ENCODE measurements around the gene CD34. TPM values are rescaled to one million over a fixed set of nuclear protein-coding genes. Genes with fewer than 3 reads are reported as not detected.

CD34 gene
- total RNA-seq: 10 to 100 TPM; 11.1 to 31.1 (median 17.1) TPM

- peaks cover 28% of the 10 kb centered on the region for H3K4me1 ChIP-seq
- peak within 1 kb of the TSS; percentile 78 for H3K27ac ChIP-seq
- peaks cover 13% of the 10 kb centered on the region for H3K27me3 ChIP-seq
- no peaks in the 10 kb centered on the region for H3K9me3 ChIP-seq
- no peaks in the 10 kb centered on the region for H3K36me3 ChIP-seq
- 4% methylated on average over 36 of the region's 56 CpGs for WGBS
- peak within 1 kb of the TSS; percentile 53 for H3K4me3 ChIP-seq
- TF ChIP-seq POLR2AphosphoS5 (IDR thresholded peaks at IDR 0.05) (no peak), EP300 (IDR thresholded peaks at IDR 0.05) (no peak), POLR2A (IDR thresholded peaks at IDR 0.05) (peak in 1 of 2 donors; percentile 42), CTCF (IDR thresholded peaks at IDR 0.05) (no peak)
- DNase-seq (ENCODE audit: low spot score in 2 of 2): peak in 1 of 2 donors; percentile 85
Measured at GRCh38 chr1:207910591-207911354, at the start of gene CD34. Gene CD34, minus strand, starts transcription at chr1:207911125. Its CDS starts 45 bp downstream, at chr1:207911080.

GRCh38 chr1:207960346-207960745 is 49.4 kb upstream of the CD34 start:
- no peaks in the 10 kb centered on the region for H3K27me3 ChIP-seq
- H3K9me3 ChIP-seq: no peaks in the 10 kb centered on the region
- H3K4me1 ChIP-seq: peaks cover 44% of the 10 kb centered on the region
- H3K27ac ChIP-seq: peak overlapping the region; percentile 84
- TF ChIP-seq EP300 (IDR thresholded peaks at IDR 0.05): no peak
- no peak for TF ChIP-seq POLR2AphosphoS5 (IDR thresholded peaks at IDR 0.05)
- no peak for TF ChIP-seq CTCF (IDR thresholded peaks at IDR 0.05)
- no peak for TF ChIP-seq POLR2A (IDR thresholded peaks at IDR 0.05)
- 96% methylated on average over 4 of the region's 4 CpGs for WGBS
- no peaks in the 10 kb centered on the region for H3K36me3 ChIP-seq
- DNase-seq (ENCODE audit: low spot score in 2 of 2): no peak
- no peak overlapping the region for H3K4me3 ChIP-seq

GRCh38 chr1:207959910-207960309 is 49.0 kb upstream of the CD34 start:
- 73% methylated on average over 5 of the region's 5 CpGs for WGBS
- peaks cover 41% of the 10 kb centered on the region for H3K4me1 ChIP-seq

GRCh38 chr1:207959141-207959825 is 48.4 kb upstream of the CD34 start:
- H3K4me1 ChIP-seq: peaks cover 36% of the 10 kb centered on the region
- TF ChIP-seq EP300 (IDR thresholded peaks at IDR 0.05) (no peak), CTCF (IDR thresholded peaks at IDR 0.05) (no peak), POLR2A (IDR thresholded peaks at IDR 0.05) (no peak), POLR2AphosphoS5 (IDR thresholded peaks at IDR 0.05) (no peak)
- WGBS: 26% methylated on average over 11 of the region's 76 CpGs
- H3K27ac ChIP-seq: peak overlapping the region; percentile 84
- no peaks in the 10 kb centered on the region for H3K9me3 ChIP-seq
- peak; percentile 90 to 91 for DNase-seq (ENCODE audit: low spot score in 2 of 2)
- no peaks in the 10 kb centered on the region for H3K27me3 ChIP-seq
- no peaks in the 10 kb centered on the region for H3K36me3 ChIP-seq
- H3K4me3 ChIP-seq: peak overlapping the region; percentile 57

More at GRCh38 chr1:207959910-207960309, 49.0 kb upstream of the CD34 start:
- Histone ChIP-seq H3K4me3 (peak overlapping the region; percentile 57), H3K27me3 (no peaks in the 10 kb centered on the region), H3K27ac (peak overlapping the region; percentile 84), H3K9me3 (no peaks in the 10 kb centered on the region), H3K36me3 (no peaks in the 10 kb centered on the region)
- no peak for TF ChIP-seq EP300 (IDR thresholded peaks at IDR 0.05)
- DNase-seq (ENCODE audit: low spot score in 2 of 2): no peak

- DNase-seq (ENCODE audit: low spot score in 2 of 2): no peak
- Histone ChIP-seq H3K36me3 (no peaks in the 10 kb centered on the region), H3K27ac (peak overlapping the region; percentile 84), H3K4me1 (peaks cover 29% of the 10 kb centered on the region), H3K4me3 (peak overlapping the region; percentile 57), H3K27me3 (no peaks in the 10 kb centered on the region), H3K9me3 (no peaks in the 10 kb centered on the region)
- WGBS: 36% methylated on average over 19 of the region's 24 CpGs
- TF ChIP-seq POLR2AphosphoS5 (IDR thresholded peaks at IDR 0.05) (no peak), POLR2A (IDR thresholded peaks at IDR 0.05) (no peak), CTCF (IDR thresholded peaks at IDR 0.05) (no peak), EP300 (IDR thresholded peaks at IDR 0.05) (no peak)
Measured at GRCh38 chr1:207958376-207959139, 47.6 kb upstream of the CD34 start.
